Common myeloid progenitor, CD34-positive (primary cell): ENCODE measurements around the gene CCDC9.

Experiments used
- CTCF ChIA-PET: fragments of 350-600 bp; sonication (Branson Sonifier 250); formaldehyde crosslinking; loops from one replicate; lab custom pipeline; 2021; ENCODE audit warnings: antibody characterized with exemption; lab: Charles Lee
- POLR2A ChIA-PET: fragments of 350-600 bp; sonication (Branson Sonifier 250); formaldehyde crosslinking; loops from one replicate; lab custom pipeline; 2021; ENCODE audit warnings: antibody characterized with exemption; lab: Charles Lee
- DNase-seq, 3 donors: peaks; one replicate each; pipeline versions ENCODE4 v3.0.0 to v3.0.0-alpha.2; 2013
- H3K27ac ChIP-seq, 2 experiments: 1 replicate in 1 of 2; 2 replicates in 1 of 2; pipeline ENCODE4 v1.7.0; 2013; ENCODE audit warnings: inconsistent platforms in 2 of 2, low read length in 2 of 2, mild to moderate bottlenecking in 2 of 2, low read depth in 1 of 2, moderate library complexity in 1 of 2; ENCODE audit not compliant: severe bottlenecking in 2 of 2, insufficient read depth in 1 of 2, poor library complexity in 1 of 2
- H3K27me3 ChIP-seq, 5 experiments: replicated peaks in 2 of 5; 1 replicate in 3 of 5; 2 replicates in 2 of 5; pipeline versions ENCODE4 v1.6.1 to v1.7.0; 2013; ENCODE audit warnings: low read length in 4 of 5, mild to moderate bottlenecking in 2 of 5, moderate library complexity in 2 of 5, inconsistent platforms in 1 of 5; ENCODE audit not compliant: insufficient read depth in 5 of 5, control insufficient read depth in 4 of 5
- H3K36me3 ChIP-seq, 4 experiments: 1 replicate in 2 of 4; 2 replicates in 2 of 4; pipeline versions ENCODE4 v1.6.1 to v1.7.0; 2013; ENCODE audit warnings: low read length in 3 of 4, control low read depth in 1 of 4, mild to moderate bottlenecking in 1 of 4; ENCODE audit not compliant: control insufficient read depth in 4 of 4, insufficient read depth in 4 of 4
- H3K4me1 ChIP-seq, 4 experiments: 1 replicate in 3 of 4; 2 replicates in 1 of 4; pipeline versions ENCODE4 v1.6.1 to v1.7.1; 2013; ENCODE audit warnings: low read length in 3 of 4, mild to moderate bottlenecking in 3 of 4, control low read depth in 1 of 4, inconsistent platforms in 1 of 4, moderate library complexity in 1 of 4; ENCODE audit not compliant: control insufficient read depth in 4 of 4, insufficient read depth in 4 of 4; ENCODE audit errors: control extremely low read depth in 1 of 4
- H3K4me3 ChIP-seq, 7 experiments: 1 replicate in 4 of 7; 2 replicates in 3 of 7; pipeline versions ENCODE4 v1.5.1 to v1.7.0; 2013; ENCODE audit warnings: mild to moderate bottlenecking in 7 of 7, low read length in 6 of 7, moderate library complexity in 6 of 7, inconsistent platforms in 2 of 7, low read depth in 2 of 7, control low read depth in 1 of 7; ENCODE audit not compliant: insufficient read depth in 4 of 7, control insufficient read depth in 1 of 7; ENCODE audit errors: extremely low read depth in 1 of 7
- H3K9me3 ChIP-seq, 5 experiments: 1 replicate in 4 of 5; 2 replicates in 1 of 5; pipeline versions ENCODE4 v1.6.1 to v1.7.1; 2013; ENCODE audit warnings: low read length in 4 of 5, mild to moderate bottlenecking in 2 of 5, inconsistent platforms in 1 of 5, low read depth in 1 of 5, moderate library complexity in 1 of 5; ENCODE audit not compliant: control insufficient read depth in 4 of 5, insufficient read depth in 2 of 5; ENCODE audit errors: control extremely low read depth in 1 of 5
- WGBS: methylation state at CpG from one replicate; pipeline ENCODE4 v1.1.5; 2013; ENCODE audit not compliant: insufficient coverage; 5-methylcytosine and 5-hydroxymethylcytosine counted together

The CCDC9 gene

GRCh38 chr19:47253970-47254369 lies 2.4 kb upstream of the CCDC9 start:
- no peak for DNase-seq
- Histone ChIP-seq H3K4me1 (peaks cover 4 to 19% (median 15%) of the 10 kb centered on the region in 4 experiments), H3K27ac (no peak overlapping the region), H3K4me3 (no peak overlapping the region), H3K27me3 (no peaks in the 10 kb centered on the region), H3K36me3 (peaks cover under 1 to 7% (median 3%) of the 10 kb centered on the region in 4 experiments), H3K9me3 (no peaks in the 10 kb centered on the region)
- 100% methylated on average over 4 of the region's 5 CpGs for WGBS
- ChIA-PET POLR2A (no interaction called here), CTCF (interaction anchor here (0.7 to 4.7 kb wide), 3 partner anchors 8 to 43 kb away, joined by 3 to 49 read pairs (median 5); no protein-coding TSS in a partner anchor)

GRCh38 chr19:47256693-47257410 lies 527 bp downstream of the CCDC9 start:
- no peaks in the 10 kb centered on the region for H3K27me3 ChIP-seq
- H3K4me1 ChIP-seq = peaks cover 4 to 19% (median 15%) of the 10 kb centered on the region in 4 experiments
- H3K27ac ChIP-seq = peak overlapping the region; percentile 83 to 93
- H3K4me3 ChIP-seq = peak overlapping the region; percentile 27 to 81 (median 72)
- H3K9me3 ChIP-seq = no peaks in the 10 kb centered on the region
- ChIA-PET POLR2A (interaction anchor here (0.5 to 2.0 kb wide), 10 partner anchors 9 to 343 kb away, joined by 3 to 25 read pairs (median 4); partner anchors contain the start of genes INAFM1 and ZC3H4), CTCF (interaction anchor here (1.0 to 4.7 kb wide), 4 partner anchors 11 to 46 kb away, joined by 3 to 49 read pairs (median 10); no protein-coding TSS in a partner anchor)
- 0% methylated on average over 27 of the region's 52 CpGs for WGBS
- peak; percentile 97 to 99 (median 99) for DNase-seq
- H3K36me3 ChIP-seq = peaks cover 3 to 31% (median 26%) of the 10 kb centered on the region in 4 experiments

- ChIA-PET POLR2A (interaction anchor here (0.7 to 2.0 kb wide), 2 partner anchors 15 to 32 kb away, joined by 3 to 25 read pairs; partner anchors contain the start of gene INAFM1), CTCF (interaction anchor here (1.0 to 4.7 kb wide), 3 partner anchors 11 to 31 kb away, joined by 3 to 49 read pairs (median 12); no protein-coding TSS in a partner anchor)
- H3K4me1 ChIP-seq = peaks cover 4 to 19% (median 15%) of the 10 kb centered on the region in 4 experiments
- H3K4me3 ChIP-seq = peak overlapping the region; percentile 27 to 81 (median 72)
- 11% methylated on average over 28 of the region's 29 CpGs for WGBS
- H3K9me3 ChIP-seq = no peaks in the 10 kb centered on the region
- no peaks in the 10 kb centered on the region for H3K27me3 ChIP-seq
- peaks cover 6 to 35% (median 29%) of the 10 kb centered on the region in 4 experiments for H3K36me3 ChIP-seq
- peak overlapping the region in 1 of 2 experiments; percentile 80 for H3K27ac ChIP-seq
- DNase-seq = peak in 2 of 3 donors; percentile 51 to 53
Observed at GRCh38 chr19:47257411-47258169, 1.3 kb downstream of the CCDC9 start.

GRCh38 chr19:47258434-47258833 lies 2.1 kb downstream of the CCDC9 start:
- H3K27me3 ChIP-seq = no peaks in the 10 kb centered on the region
- WGBS = 96% methylated on average over 7 of the region's 9 CpGs
- H3K9me3 ChIP-seq = no peaks in the 10 kb centered on the region
- peaks cover 4 to 19% (median 15%) of the 10 kb centered on the region in 4 experiments for H3K4me1 ChIP-seq
- peak overlapping the region in 1 of 2 experiments; percentile 80 for H3K27ac ChIP-seq
- DNase-seq = no peak
- CTCF ChIA-PET = no interaction called here
- H3K4me3 ChIP-seq = peak overlapping the region in 1 of 7 experiments; percentile 13
- POLR2A ChIA-PET = no interaction called here
- H3K36me3 ChIP-seq = peaks cover 6 to 41% (median 29%) of the 10 kb centered on the region in 4 experiments

GRCh38 chr19:47258895-47259555 lies 2.7 kb downstream of the CCDC9 start:
- ChIA-PET POLR2A (no interaction called here), CTCF (no interaction called here)
- peaks cover 6 to 43% (median 29%) of the 10 kb centered on the region in 4 experiments for H3K36me3 ChIP-seq
- peaks cover 4 to 19% (median 15%) of the 10 kb centered on the region in 4 experiments for H3K4me1 ChIP-seq
- H3K4me3 ChIP-seq = no peak overlapping the region
- no peak for DNase-seq
- no peak overlapping the region for H3K27ac ChIP-seq
- no peaks in the 10 kb centered on the region for H3K27me3 ChIP-seq
- H3K9me3 ChIP-seq = no peaks in the 10 kb centered on the region
- 100% methylated on average over 3 of the region's 6 CpGs for WGBS

GRCh38 chr19:47260476-47260875 lies 4.2 kb downstream of the CCDC9 start:
- 100% methylated on average over 7 of the region's 17 CpGs for WGBS
- peaks cover 7 to 56% (median 40%) of the 10 kb centered on the region in 4 experiments for H3K36me3 ChIP-seq

More at GRCh38 chr19:47260476-47260875, 4.2 kb downstream of the CCDC9 start:
- Histone ChIP-seq H3K9me3 (no peaks in the 10 kb centered on the region), H3K4me3 (no peak overlapping the region), H3K27ac (no peak overlapping the region), H3K27me3 (no peaks in the 10 kb centered on the region), H3K4me1 (peaks cover 4 to 19% (median 15%) of the 10 kb centered on the region in 4 experiments)
- no peak for DNase-seq
- POLR2A ChIA-PET = no interaction called here
- CTCF ChIA-PET = interaction anchor here (1.4 kb wide), 1 partner anchor 16 kb away, joined by 4 read pairs; no protein-coding TSS in a partner anchor
